HL-60 (cell line): ENCODE data around the gene LY9.

Source experiments
- CTCF ChIP-seq: IDR thresholded peaks from one replicate; pipeline ENCODE4 v1.5.1; 2011; ENCODE audit warnings: low read length, control low read depth, inconsistent platforms; ENCODE audit not compliant: insufficient read depth
- POLR2AphosphoS5 ChIP-seq: IDR thresholded peaks from 2 replicates; pipeline ENCODE4 v1.6.1; 2012; ENCODE audit warnings: low read depth

- TF ChIP-seq CTCF: no peak
- no peak for TF ChIP-seq POLR2AphosphoS5
Observed at GRCh38 chr1:160814316-160814715, 18.3 kb downstream of the LY9 start.
